Bronchial epithelial cell (primary cell): ENCODE results near the gene GALR2. TPM values are rescaled to one million over a fixed set of nuclear protein-coding genes. Genes with fewer than 3 reads are reported as not detected.

Experiments used
- DNase-seq: peaks from one replicate; pipeline ENCODE4 v3.0.0-alpha.2; 2010; ENCODE audit warnings: low read depth
- FAIRE-seq: peaks from 2 replicates; lab custom pipeline; 2011; peaks lifted over from hg19 to GRCh38; lab: Jason Lieb, UNC
- H3K27me3 ChIP-seq: 2 replicates; pipeline ENCODE4 v1.5.1; 2011; ENCODE audit warnings: low read length; ENCODE audit not compliant: control insufficient read depth, insufficient read depth
- H3K36me3 ChIP-seq: 2 replicates; pipeline ENCODE4 v1.5.1; 2011; ENCODE audit warnings: low read length; ENCODE audit not compliant: control insufficient read depth, insufficient read depth
- H3K4me3 ChIP-seq: 2 replicates; pipeline ENCODE4 v1.5.1; 2011; ENCODE audit warnings: mild to moderate bottlenecking, low read depth, low read length, control low read depth
- total RNA-seq: library from RNA; depleted of rRNA; stranded (reverse); fragments of >200 nt; gene quantifications from 2 replicates; pipeline ENCODE4 v1.2.1, GENCODE V29; 2014
- TF ChIP-seq, protein P1 (sequence below): IDR thresholded peaks from 2 replicates; pipeline ENCODE4 v1.5.1; 2011; ENCODE audit warnings: mild to moderate bottlenecking, moderate library complexity, low read length, control low read depth, inconsistent platforms; ENCODE audit not compliant: insufficient read depth, severe bottlenecking

Gene GALR2
- total RNA-seq, 1 donor from 2014 or later = not detected

DNA sequence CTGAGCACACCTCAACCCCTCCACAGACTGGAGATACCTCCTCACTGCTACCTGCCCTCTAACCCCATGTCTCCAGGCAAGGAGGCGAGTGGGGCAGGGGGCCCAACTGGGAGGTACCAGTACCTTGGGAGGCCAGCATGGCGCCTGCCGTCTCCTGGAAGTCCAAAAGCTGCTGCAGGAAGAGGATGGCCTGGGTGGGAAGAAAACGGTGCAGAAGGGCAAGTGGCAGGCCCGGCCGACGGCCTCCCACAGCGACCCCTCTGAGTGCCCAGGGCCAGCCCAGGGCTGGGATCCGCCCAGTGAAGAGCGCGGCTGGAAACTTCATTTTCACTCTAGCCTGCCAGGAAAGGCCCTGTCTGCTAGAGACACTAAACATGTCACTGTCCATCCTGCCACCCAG is 12.9 kb downstream of the GALR2 start:
- H3K4me3 ChIP-seq = no peak overlapping the region
- no peak for DNase-seq
- no peak for FAIRE-seq
- TF ChIP-seq, protein P1, sequence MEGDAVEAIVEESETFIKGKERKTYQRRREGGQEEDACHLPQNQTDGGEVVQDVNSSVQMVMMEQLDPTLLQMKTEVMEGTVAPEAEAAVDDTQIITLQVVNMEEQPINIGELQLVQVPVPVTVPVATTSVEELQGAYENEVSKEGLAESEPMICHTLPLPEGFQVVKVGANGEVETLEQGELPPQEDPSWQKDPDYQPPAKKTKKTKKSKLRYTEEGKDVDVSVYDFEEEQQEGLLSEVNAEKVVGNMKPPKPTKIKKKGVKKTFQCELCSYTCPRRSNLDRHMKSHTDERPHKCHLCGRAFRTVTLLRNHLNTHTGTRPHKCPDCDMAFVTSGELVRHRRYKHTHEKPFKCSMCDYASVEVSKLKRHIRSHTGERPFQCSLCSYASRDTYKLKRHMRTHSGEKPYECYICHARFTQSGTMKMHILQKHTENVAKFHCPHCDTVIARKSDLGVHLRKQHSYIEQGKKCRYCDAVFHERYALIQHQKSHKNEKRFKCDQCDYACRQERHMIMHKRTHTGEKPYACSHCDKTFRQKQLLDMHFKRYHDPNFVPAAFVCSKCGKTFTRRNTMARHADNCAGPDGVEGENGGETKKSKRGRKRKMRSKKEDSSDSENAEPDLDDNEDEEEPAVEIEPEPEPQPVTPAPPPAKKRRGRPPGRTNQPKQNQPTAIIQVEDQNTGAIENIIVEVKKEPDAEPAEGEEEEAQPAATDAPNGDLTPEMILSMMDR = no peak
- no peaks in the 10 kb centered on the region for H3K27me3 ChIP-seq
- peaks cover 42% of the 10 kb centered on the region for H3K36me3 ChIP-seq

DNA sequence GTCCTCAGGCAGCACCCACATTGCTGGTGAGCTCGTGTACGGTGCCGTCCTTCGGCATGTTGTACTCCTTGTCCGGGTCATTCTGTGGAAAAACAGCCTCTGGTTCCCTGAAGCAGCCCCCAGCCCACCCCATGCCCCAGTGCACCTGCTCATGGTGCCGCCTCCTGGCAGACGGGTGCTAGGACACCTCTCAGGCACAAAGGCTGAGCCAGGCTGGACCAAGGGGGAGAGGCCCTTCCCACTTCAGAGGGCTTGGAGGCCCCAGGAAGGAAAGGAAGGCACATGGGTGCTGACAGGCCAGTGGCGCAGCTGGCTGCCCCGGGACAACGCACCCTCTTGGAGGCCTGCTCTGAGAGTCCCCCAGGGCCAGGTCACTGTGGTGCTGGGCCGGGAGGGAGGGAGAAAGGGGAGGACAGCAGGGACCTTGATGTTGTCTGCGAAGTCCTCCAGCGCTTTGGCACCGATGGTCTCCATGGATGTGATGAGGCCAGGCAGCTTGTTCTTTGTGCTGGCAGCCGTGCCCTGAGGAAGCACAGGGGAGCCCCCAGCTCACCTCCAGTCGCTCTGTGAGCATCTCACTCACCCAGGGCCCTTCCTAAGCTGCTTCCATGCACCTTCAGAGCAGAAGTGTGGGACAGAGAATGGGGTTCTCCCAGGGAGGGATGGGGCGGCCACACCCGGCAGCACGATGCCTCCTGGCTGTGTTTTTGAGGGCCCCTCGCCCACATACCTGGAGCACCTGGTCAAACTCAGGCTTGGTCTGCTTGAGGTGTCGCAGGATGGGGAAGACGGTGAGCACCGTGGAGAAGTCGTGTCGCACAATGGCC is 13.7 kb downstream of the GALR2 start:
- FAIRE-seq (no peak), DNase-seq (no peak)
- no peak overlapping the region for H3K4me3 ChIP-seq
- H3K36me3 ChIP-seq = peaks cover 47% of the 10 kb centered on the region
- H3K27me3 ChIP-seq = no peaks in the 10 kb centered on the region
- TF ChIP-seq, protein P1 = no peak

DNA sequence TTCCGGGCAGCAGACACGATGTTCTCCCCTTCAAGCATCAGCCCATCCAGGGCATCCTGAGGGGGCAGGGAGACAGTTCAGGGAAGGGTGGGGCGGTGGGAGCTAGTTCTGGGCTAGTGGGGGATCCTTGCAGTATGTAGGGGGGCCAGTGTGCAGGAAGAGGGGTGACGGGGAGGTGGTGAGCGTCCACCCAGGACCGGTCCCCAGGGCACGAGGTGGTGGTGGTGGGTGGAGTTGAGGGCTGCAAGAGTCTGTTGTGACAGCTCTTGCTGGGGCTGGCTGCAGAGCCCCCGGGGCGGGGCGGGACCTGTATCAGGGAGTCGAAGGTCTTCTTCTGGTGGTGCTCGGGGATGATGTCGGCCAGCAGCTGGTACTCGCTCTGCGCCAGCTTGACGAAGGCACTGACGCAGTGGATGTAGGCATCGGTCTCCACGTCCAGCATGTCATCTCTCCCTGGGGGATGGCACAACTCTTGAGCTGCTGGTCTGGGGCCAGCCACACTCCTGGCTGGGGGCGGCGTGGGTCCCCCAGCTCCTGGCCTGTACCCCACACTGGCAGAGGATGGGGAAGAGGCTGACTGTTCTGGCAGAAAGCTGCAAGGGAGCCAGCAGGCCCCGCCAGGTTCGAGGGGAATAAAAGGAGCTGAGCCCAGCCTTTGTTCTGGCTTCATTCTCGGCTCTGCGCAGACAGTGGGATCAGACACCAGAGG is 14.4 kb downstream of the GALR2 start:
- DNase-seq = no peak
- FAIRE-seq = no peak
- Histone ChIP-seq H3K27me3 (no peaks in the 10 kb centered on the region), H3K36me3 (peaks cover 48% of the 10 kb centered on the region), H3K4me3 (no peak overlapping the region)
- TF ChIP-seq, protein P1 = no peak

DNA sequence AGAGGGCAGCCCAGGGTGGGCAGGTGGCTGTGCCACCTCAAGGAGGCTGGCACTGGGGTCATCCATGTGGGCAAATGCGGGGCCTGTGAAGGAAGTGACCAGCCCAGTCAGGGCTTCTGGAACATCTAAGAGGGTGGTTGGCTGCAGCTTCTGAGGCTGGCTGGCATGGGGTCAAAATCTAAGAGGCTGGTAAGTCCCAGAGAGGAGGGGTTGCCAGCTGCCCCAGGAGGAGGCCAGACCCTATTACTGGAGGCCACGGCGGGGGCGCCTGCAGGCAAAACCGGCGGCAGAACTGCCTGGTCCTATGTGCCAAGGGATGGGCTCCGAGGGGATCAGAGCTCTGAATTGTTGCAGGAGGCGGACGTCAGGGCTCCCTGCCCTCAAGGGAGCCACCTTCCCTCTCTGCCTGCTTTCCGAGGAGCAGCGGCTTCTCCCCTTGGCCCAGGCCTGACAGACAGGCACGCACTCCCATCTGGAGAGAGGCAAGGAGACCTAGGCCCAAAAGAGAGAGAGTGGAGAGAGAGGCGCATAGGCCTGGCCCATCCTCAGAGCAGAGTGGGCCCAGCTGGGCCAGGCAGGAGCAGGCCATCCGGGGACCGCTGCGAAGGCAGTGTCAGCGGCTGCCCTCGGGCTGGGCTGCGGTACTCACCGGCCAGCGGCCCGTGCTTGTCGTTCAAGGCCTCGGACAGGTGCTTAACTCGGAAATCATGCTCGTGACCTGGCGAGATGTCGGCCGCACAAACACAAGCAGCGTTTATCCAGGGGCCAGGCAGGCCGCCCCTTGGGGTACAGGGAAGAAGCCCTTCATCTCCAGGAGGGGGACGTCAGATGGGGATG is 15.3 kb downstream of the GALR2 start:
- TF ChIP-seq, protein P1 = no peak
- H3K27me3 ChIP-seq = no peaks in the 10 kb centered on the region
- no peak for DNase-seq
- H3K36me3 ChIP-seq = peaks cover 49% of the 10 kb centered on the region
- no peak overlapping the region for H3K4me3 ChIP-seq
- FAIRE-seq = no peak

DNA sequence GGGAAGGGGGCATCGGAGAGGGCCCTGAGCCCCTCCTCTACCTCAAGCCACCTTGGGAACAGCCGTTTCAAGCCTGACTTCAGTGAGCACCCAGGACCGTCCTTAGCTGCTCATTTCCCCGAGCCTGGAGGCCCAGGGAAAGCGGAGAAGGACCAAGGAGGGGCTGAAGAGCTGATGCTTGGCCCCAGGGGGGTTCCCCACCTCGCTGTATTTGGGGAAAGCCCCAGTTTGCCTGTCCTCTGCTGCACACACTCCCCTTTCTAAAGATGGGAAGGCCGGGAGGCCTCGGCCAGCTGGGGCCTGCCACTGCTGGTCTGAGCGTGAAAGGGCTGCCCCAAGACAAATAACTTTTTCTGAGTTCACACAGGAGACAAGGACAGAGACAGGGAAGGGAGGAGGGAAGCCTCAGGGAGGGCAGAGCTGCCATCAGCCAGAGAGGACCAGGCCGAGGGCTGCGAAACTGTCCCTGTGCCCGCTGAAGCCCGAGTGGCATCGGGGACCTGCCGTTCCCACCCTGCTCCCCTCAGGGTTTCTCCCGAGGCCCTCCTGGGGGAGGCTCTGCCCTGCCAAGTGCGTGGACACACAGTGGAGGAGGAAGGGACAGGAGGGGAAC is 16.0 kb downstream of the GALR2 start:
- H3K4me3 ChIP-seq = no peak overlapping the region
- peaks cover 49% of the 10 kb centered on the region for H3K36me3 ChIP-seq
- TF ChIP-seq, protein P1 = no peak
- DNase-seq = no peak
- no peaks in the 10 kb centered on the region for H3K27me3 ChIP-seq
- peak; percentile 47 for FAIRE-seq
